G401 (cell line): ENCODE results near the gene TKTL2. TPM values are rescaled to one million over a fixed set of nuclear protein-coding genes. Genes with fewer than 3 reads are reported as not detected.

Experiments used
- DNase-seq: peaks from one replicate; pipeline ENCODE4 v3.0.0-alpha.2; 2015; ENCODE audit warnings: low spot score
- in situ Hi-C: cut with HindIII; loops from 2 replicates; pipeline ENCODE4 v1.10.0; 2016; ENCODE audit warnings: low sequenced_read_pairs, mixed read lengths
- total RNA-seq: library from RNA; depleted of rRNA; stranded (reverse); fragments of >200 nt; shearing (Covaris generic); gene quantifications from 2 replicates; pipeline ENCODE4 v1.2.3, GENCODE V29; 2014; rRNA removed

Gene TKTL2, protein sequence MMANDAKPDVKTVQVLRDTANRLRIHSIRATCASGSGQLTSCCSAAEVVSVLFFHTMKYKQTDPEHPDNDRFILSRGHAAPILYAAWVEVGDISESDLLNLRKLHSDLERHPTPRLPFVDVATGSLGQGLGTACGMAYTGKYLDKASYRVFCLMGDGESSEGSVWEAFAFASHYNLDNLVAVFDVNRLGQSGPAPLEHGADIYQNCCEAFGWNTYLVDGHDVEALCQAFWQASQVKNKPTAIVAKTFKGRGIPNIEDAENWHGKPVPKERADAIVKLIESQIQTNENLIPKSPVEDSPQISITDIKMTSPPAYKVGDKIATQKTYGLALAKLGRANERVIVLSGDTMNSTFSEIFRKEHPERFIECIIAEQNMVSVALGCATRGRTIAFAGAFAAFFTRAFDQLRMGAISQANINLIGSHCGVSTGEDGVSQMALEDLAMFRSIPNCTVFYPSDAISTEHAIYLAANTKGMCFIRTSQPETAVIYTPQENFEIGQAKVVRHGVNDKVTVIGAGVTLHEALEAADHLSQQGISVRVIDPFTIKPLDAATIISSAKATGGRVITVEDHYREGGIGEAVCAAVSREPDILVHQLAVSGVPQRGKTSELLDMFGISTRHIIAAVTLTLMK
- total RNA-seq: not detected in 2 replicates

GRCh38 chr4:163473576-163473975 is at the start of gene TKTL2:
TSS of gene TKTL2 (minus strand) at chr4:163473754. CDS start at chr4:163473734, 20 bp downstream.
- DNase-seq: no peak
- in situ Hi-C loops: no loop called here

DNA sequence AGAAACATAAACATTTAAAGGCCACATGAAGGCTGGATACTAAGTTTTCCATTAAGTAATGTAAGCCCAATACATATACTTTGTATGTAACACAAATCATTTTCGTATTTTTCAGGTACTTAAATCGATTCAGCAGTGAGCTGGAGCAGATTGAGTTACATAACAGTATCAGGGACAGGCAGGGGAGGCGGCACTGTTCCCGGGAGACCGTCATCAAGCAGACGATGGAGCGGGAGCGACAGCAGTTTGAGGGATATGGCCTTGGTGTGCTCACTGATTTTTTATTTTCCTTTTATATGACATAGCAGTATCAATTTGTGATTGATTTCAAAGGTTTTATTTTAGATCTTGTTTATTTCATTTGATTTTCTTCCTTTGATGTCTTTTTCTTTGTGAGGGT is 41.6 kb upstream of the TKTL2 start:
- DNase-seq: no peak
- in situ Hi-C loops: no loop called here

DNA sequence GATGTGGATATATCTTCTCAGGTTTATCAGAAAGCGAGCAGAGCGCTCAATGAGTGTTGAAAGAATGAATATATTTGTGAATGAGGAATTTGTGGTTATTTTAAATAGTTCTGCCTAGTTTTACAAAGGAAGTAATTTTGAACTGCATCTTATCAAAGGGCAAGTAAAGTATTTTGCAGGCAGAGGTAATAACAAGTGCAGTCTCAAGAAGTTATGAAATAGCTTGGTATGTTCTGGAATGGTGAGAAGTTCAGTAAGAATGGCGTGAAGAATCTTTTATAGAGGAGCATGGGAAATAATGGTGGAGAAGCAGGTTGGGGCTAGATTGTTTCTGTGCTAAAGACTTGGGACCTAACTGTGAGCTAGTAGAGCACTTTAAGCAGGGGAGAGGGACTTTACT is 31.8 kb upstream of the TKTL2 start:
- in situ Hi-C loops: no loop called here
- no peak for DNase-seq

GRCh38 chr4:163500586-163500985 is 27.0 kb upstream of the TKTL2 start:
- in situ Hi-C loops: no loop called here
- no peak for DNase-seq

DNA sequence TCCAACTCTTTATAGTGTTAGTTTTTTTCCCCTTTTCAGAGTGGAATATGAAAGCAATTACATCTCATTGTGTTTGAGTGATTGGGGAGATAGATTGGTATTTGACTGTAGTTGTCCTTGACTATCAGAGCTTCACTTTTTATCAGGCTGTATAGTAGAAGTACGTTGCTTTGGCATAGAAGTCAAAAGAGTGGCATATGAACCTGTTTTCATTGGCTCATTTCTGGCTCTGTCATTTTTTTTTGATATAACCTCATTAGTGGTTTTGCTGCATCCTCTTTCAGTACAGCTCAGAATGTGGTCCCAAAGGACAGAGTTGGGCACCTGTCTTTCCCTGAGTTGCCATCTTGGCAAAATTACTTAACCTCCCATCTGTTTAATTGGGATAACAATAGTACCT is 22.3 kb upstream of the TKTL2 start:
- peak; percentile 62 for DNase-seq
- in situ Hi-C loops: no loop called here

GRCh38 chr4:163494360-163495241 is 21.0 kb upstream of the TKTL2 start, which contains the start of gene TMA16:
TSS of gene TMA16 (plus strand) at chr4:163494690. CDS start at chr4:163494802, 112 bp downstream.
- DNase-seq: peak; percentile 90
- in situ Hi-C loops: no loop called here

DNA sequence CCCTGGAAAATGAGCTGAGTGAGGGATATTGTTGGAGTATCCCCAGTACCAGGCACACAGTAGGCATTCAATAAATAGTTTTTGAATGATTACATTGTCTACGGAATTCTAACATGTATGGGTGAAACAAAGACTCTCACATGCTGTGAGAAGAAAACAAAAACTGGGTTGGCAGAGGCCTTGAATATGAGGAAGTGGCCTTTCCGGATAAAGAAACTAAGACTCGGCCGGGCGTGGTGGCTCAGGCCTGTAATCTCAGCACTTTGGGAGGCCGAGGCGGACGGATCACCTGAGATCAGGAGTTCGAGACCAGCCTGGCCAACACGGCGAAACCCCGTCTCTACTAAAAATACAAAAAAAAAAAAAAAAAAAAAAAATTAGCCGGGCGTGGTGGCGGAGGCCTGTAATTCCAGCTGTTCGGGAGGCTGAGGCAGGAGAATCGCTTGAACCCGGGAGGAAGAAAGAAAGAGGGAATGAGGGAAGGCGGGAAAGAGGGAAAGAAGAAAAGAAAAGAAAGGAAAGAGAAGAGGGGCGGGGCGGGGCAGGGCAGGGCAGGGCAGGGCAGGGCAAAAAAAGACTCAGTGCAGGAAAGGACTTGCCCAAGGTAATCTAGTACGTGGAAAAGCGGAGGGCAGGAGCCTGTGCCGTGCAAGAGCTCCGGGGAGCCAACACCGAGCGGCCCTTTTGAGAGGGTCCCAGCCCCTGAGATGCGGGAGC is 20.2 kb upstream of the TKTL2 start:
- in situ Hi-C loops: no loop called here
- DNase-seq: no peak

- in situ Hi-C loops: no loop called here
Observed at GRCh38 chr4:163492951-163493504, 19.5 kb upstream of the TKTL2 start.

DNA sequence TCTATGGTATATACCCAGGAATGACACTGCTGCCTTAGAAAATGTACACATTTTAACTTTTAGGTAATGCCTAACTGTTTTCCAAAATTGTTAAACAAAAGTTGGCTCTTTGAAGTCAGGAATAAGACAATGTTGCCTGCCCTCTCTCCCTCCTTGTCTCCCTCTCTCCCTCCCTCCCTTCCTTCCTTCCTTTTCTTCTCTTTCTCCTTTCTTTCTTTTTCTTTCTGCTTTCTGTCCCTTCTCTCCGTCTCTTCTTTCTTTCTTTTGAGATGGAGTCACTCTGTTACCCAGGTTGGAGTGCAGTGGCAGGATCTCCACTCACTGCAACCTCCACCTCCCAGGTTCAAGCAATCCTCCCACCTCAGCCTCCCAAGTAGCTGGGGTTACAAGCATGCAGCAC is 16.4 kb upstream of the TKTL2 start:
- DNase-seq: no peak
- in situ Hi-C loops: no loop called here

More at GRCh38 chr4:163492951-163493504, 19.5 kb upstream of the TKTL2 start:
- no peak for DNase-seq

DNA sequence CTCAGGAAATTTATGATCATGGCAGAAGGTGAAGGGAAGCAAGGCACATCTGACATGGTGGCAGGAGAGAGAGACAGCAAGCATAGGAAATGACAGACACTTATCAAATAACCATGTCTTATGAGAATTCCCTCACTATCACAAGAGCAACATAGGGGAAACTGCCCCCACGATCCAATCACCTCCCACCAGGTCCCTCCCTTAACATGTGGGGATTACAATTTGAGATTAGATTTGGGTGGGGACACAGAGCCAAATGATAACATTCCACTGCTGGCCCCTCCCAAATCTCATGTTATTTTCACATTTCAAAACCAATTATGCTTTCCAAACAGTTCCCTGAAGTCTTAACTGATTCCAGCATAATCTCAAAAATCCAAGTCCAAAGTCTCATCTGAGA is 12.8 kb upstream of the TKTL2 start:
- no peak for DNase-seq
- in situ Hi-C loops: no loop called here

DNA sequence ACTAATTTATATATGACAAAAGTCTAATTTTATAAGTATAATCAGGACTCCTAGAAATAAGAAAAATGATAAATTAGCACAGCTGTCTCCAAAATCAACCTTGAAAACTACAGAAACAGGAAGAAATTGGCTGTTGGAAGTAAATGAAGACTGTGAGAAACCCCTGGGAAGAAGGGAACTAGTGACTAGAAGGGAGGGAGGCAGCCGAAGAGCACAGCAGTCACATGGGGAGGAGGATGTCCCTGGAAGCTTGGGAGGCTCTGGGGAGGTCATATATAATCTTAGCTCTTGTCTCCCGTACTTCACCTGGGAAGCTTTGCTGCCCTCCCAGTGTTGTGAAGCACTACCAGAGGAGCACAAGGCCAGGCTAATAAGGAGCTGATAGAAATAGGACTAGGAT is 12.0 kb upstream of the TKTL2 start:
- in situ Hi-C loops: no loop called here

GRCh38 chr4:163484906-163485305 is 11.4 kb upstream of the TKTL2 start:
- in situ Hi-C loops: no loop called here
- peak; percentile 53 for DNase-seq

More for the DNA sequence above, 12.0 kb upstream of the TKTL2 start:
- no peak for DNase-seq

GRCh38 chr4:163482190-163482589 is 8.6 kb upstream of the TKTL2 start:
- no peak for DNase-seq
- in situ Hi-C loops: no loop called here

GRCh38 chr4:163476761-163477438 is 3.3 kb upstream of the TKTL2 start:
- in situ Hi-C loops: no loop called here
- no peak for DNase-seq

DNA sequence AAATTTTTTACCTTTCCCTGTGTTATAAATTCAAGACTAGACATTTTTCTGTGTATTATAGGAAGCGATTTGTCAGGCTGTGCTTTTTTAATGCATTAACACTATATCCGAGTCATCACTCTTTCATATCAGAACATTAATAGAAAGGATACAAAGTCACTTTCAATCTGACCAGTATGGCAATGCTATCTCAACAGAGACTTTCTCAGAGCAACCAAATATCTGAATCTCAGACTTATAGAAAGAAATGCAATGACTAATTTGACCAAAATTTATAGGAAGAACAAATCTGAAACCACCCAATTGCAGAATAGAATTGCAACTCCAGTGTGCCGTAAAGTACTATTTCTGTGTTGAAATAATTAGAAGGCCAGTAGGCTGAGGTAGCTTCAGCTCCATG is 473 bp upstream of the TKTL2 start:
- DNase-seq: no peak
- in situ Hi-C loops: no loop called here

- in situ Hi-C loops: no loop called here
- DNase-seq: no peak
Observed at GRCh38 chr4:163473130-163473529, 424 bp downstream of the TKTL2 start.

GRCh38 chr4:163470391-163470790 is 3.2 kb downstream of the TKTL2 start:
- no peak for DNase-seq
- in situ Hi-C loops: no loop called here

- in situ Hi-C loops: no loop called here
- DNase-seq: no peak
Observed at GRCh38 chr4:163467082-163467770, 6.3 kb downstream of the TKTL2 start.
